H9 (cell line): Measurements from ENCODE around the gene VPS45. TPM values are rescaled to one million over a fixed set of nuclear protein-coding genes. Genes with fewer than 3 reads are reported as not detected.
A peak's percentile ranks its signal among the peaks of the same experiment; 100 is the strongest.

Experiments
- DNase-seq: peaks from one replicate; pipeline ENCODE4 v3.0.0-alpha.2; 2017
- H2AFZ ChIP-seq: one replicate; pipeline ENCODE4 v1.6.1; 2013; ENCODE audit warnings: mild to moderate bottlenecking, low read length, control low read depth, moderate library complexity
- H2AK5ac ChIP-seq: 2 replicates; pipeline ENCODE4 v1.6.1; 2013; ENCODE audit warnings: low read length, control low read depth, mixed read lengths; ENCODE audit not compliant: insufficient read length
- H2BK120ac ChIP-seq: one replicate; pipeline ENCODE4 v1.6.1; 2013; ENCODE audit warnings: low read depth, mild to moderate bottlenecking, low read length, control low read depth, inconsistent platforms; ENCODE audit not compliant: poor library complexity, severe bottlenecking
- H2BK12ac ChIP-seq: 2 replicates; pipeline ENCODE4 v1.6.1; 2013; ENCODE audit warnings: low read length, control low read depth, mixed read lengths, low read depth; ENCODE audit not compliant: insufficient read length
- H2BK15ac ChIP-seq: 2 replicates; pipeline ENCODE4 v1.6.1; 2013; ENCODE audit warnings: low read depth, low read length, control low read depth
- H2BK20ac ChIP-seq: one replicate; pipeline ENCODE4 v1.6.1; 2013; ENCODE audit warnings: low read depth, mild to moderate bottlenecking, low read length, control low read depth, inconsistent platforms; ENCODE audit not compliant: poor library complexity, severe bottlenecking
- H2BK5ac ChIP-seq: 2 replicates; pipeline ENCODE4 v1.6.1; 2013; ENCODE audit warnings: low read length, control low read depth, mixed read lengths; ENCODE audit not compliant: insufficient read length
- H3K14ac ChIP-seq: 2 replicates; pipeline ENCODE4 v1.6.1; 2013; ENCODE audit warnings: low read length, control low read depth; ENCODE audit not compliant: insufficient read depth
- H3K18ac ChIP-seq: 2 replicates; pipeline ENCODE4 v1.6.1; 2013; ENCODE audit warnings: low read depth, mild to moderate bottlenecking, mixed read lengths, low read length, control low read depth; ENCODE audit not compliant: insufficient read length
- H3K23ac ChIP-seq: 2 replicates; pipeline ENCODE4 v1.6.1; 2013; ENCODE audit warnings: low read length, control low read depth, mixed read lengths, low read depth; ENCODE audit not compliant: insufficient read length
- H3K23me2 ChIP-seq: 2 replicates; pipeline ENCODE4 v1.6.1; 2013; ENCODE audit warnings: low read depth, mild to moderate bottlenecking, mixed read lengths, low read length, control low read depth; ENCODE audit not compliant: insufficient read length, poor library complexity, severe bottlenecking
- H3K27ac ChIP-seq: 2 replicates; pipeline ENCODE4 v1.5.1; 2013; ENCODE audit warnings: low read length, control low read depth, mixed read lengths, low read depth; ENCODE audit not compliant: insufficient read length
- H3K27me3 ChIP-seq: 2 replicates; pipeline ENCODE4 v1.6.1; 2013; ENCODE audit warnings: low read length, control low read depth, inconsistent platforms; ENCODE audit not compliant: insufficient read depth
- H3K4ac ChIP-seq: 2 replicates; pipeline ENCODE4 v1.6.1; 2013; ENCODE audit warnings: low read depth, mild to moderate bottlenecking, control low read depth, inconsistent platforms, low read length, moderate library complexity
- H3K4me1 ChIP-seq: 2 replicates; pipeline ENCODE4 v1.6.1; 2013; ENCODE audit warnings: low read length, control low read depth, inconsistent platforms; ENCODE audit not compliant: insufficient read depth
- H3K4me2 ChIP-seq: 2 replicates; pipeline ENCODE4 v1.6.1; 2013; ENCODE audit warnings: low read length, control low read depth, mixed read lengths; ENCODE audit not compliant: insufficient read length, insufficient read depth
- H3K56ac ChIP-seq: 2 replicates; pipeline ENCODE4 v1.6.1; 2013; ENCODE audit warnings: low read depth, mild to moderate bottlenecking, mixed read lengths, low read length, control low read depth; ENCODE audit not compliant: insufficient read length
- H3K79me1 ChIP-seq: 2 replicates; pipeline ENCODE4 v1.6.1; 2013; ENCODE audit warnings: low read depth, mild to moderate bottlenecking, moderate library complexity, low read length, control low read depth, inconsistent platforms; ENCODE audit not compliant: insufficient read depth, poor library complexity, severe bottlenecking
- H3K79me2 ChIP-seq: 2 replicates; pipeline ENCODE4 v1.6.1; 2013; ENCODE audit warnings: low read length, control low read depth, inconsistent platforms; ENCODE audit not compliant: insufficient read depth
- H3K9ac ChIP-seq: 2 replicates; pipeline ENCODE4 v1.6.1; 2013; ENCODE audit warnings: low read length, control low read depth, mixed read lengths; ENCODE audit not compliant: insufficient read length; ENCODE audit errors: extremely low read depth
- H3K9me3 ChIP-seq: one replicate; pipeline ENCODE4 v1.6.1; 2013; ENCODE audit warnings: low read depth, low read length, inconsistent platforms; ENCODE audit not compliant: control insufficient read depth
- H3T11ph ChIP-seq: one replicate; pipeline ENCODE4 v1.6.1; 2013; ENCODE audit warnings: mild to moderate bottlenecking, low read length, control low read depth, inconsistent platforms
- H4K20me1 ChIP-seq: one replicate; pipeline ENCODE4 v1.6.1; 2013; ENCODE audit not compliant: control insufficient read depth, insufficient read length, insufficient read depth
- H4K5ac ChIP-seq: 2 replicates; pipeline ENCODE4 v1.6.1; 2013; ENCODE audit warnings: low read depth, mild to moderate bottlenecking, mixed read lengths, low read length, control low read depth; ENCODE audit not compliant: insufficient read length
- H4K8ac ChIP-seq: replicated peaks from 2 replicates; pipeline ENCODE4 v1.6.1; 2013; ENCODE audit warnings: low read length, control low read depth, mixed read lengths, low read depth; ENCODE audit not compliant: insufficient read length
- H4K91ac ChIP-seq: 2 replicates; pipeline ENCODE4 v1.6.1; 2013; ENCODE audit warnings: low read depth, mild to moderate bottlenecking, moderate library complexity, mixed read lengths, low read length, control low read depth; ENCODE audit not compliant: insufficient read length
- H3K27ac Mint-ChIP-seq, 3 experiments: 2 replicates in 2 of 3; 3 replicates in 1 of 3; pipeline ENCODE4 v1.8.0; 2020 to 2021; ENCODE audit warnings: mixed read lengths in 3 of 3, mild to moderate bottlenecking in 1 of 3, moderate library complexity in 1 of 3
- H3K27me3 Mint-ChIP-seq: 2 replicates; pipeline ENCODE4 v1.8.0; 2021; ENCODE audit warnings: low read depth, mild to moderate bottlenecking, moderate library complexity, mixed read lengths
- H3K36me3 Mint-ChIP-seq, 3 experiments: 2 replicates in 2 of 3; 3 replicates in 1 of 3; pipeline ENCODE4 v1.8.0; 2020 to 2021; ENCODE audit warnings: low read depth in 3 of 3, mixed read lengths in 3 of 3; ENCODE audit not compliant: insufficient read depth in 1 of 3
- H3K4me1 Mint-ChIP-seq, 2 experiments: 2 replicates each; pipeline ENCODE4 v1.8.0; 2020; ENCODE audit warnings: mixed read lengths in 2 of 2
- H3K4me3 Mint-ChIP-seq, 2 experiments: 2 replicates in 1 of 2; 3 replicates in 1 of 2; pipeline ENCODE4 v1.8.0; 2020 to 2021; ENCODE audit warnings: mild to moderate bottlenecking in 2 of 2, mixed read lengths in 2 of 2, moderate library complexity in 1 of 2
- H3K9me3 Mint-ChIP-seq, 2 experiments: 2 replicates in 1 of 2; 3 replicates in 1 of 2; pipeline ENCODE4 v1.8.0; 2020; ENCODE audit warnings: mild to moderate bottlenecking in 2 of 2, mixed read lengths in 2 of 2, moderate library complexity in 1 of 2
- WGBS: extraction: QIAGEN DNeasy Blood & Tissue Kit; methylation state at CpG from one replicate; pipeline ENCODE4 v1.1.7; 2013; ENCODE audit warnings: missing lambda C conversion rate, low lambda C conversion rate, mixed read lengths; ENCODE audit not compliant: insufficient read length; ENCODE audit errors: extremely low coverage; 5-methylcytosine and 5-hydroxymethylcytosine counted together
- total RNA-seq: library from RNA; stranded (reverse); gene quantifications from 2 replicates; pipeline ENCODE4 v1.2.1, GENCODE V29; 2021
- TF ChIP-seq, protein P1 (sequence below): fragments of 200-600 bp; sonication (generic); conservative IDR thresholded peaks from 3 replicates; pipeline ENCODE4 v1.8.0; 2021; ENCODE audit warnings: antibody characterized with exemption, mild to moderate bottlenecking

The VPS45 gene
- total RNA-seq, 1 experiment from 2014 or later = 31.8 TPM

DNA sequence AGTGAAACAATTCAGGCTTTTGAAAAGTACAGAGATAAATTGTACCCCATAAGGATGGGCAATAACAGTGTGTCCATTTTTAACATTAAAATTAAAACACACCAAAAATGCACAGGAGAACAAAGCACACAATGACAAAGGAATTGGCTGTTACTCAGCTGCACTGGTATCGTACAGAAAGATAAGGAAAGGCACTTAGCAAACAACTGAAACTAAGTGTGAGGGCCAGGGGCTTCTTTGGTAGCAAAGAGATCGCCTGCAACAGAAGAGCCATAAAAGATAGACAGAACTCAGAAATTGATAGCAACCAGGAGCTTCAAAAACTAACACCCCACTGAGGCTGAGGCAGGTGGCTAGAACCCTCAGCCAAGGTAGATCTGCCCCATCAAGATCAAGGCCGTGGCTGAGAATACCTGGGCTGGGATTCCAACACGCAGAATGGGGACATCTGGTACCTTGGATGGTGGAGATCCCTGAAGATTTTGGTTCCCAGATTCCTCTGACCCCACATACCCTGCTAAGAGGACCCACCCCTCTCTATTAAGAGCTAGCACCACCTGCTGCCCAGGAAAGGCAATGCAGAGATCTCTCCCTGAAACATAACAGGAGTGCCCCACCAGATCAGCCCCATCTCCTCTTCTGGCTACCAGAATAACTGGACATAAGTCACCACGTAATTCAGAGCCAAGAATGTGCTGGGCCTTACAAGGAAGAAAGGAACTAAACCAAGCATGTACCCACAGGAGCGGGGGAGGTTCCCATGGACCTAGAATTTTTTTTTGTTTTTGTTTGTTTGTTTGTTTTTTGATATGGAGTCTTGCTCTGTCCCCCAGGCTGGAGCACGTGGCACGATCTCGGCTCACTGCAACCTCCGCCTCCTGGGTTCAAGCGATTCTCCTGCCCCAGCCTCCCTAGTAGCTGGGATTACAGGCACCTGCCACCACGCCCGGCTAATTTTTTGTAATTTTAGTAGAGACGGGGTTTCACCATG is 98.3 kb downstream of the VPS45 start:
- Histone ChIP-seq H3K27ac (no peak overlapping the region), H3K14ac (no peak overlapping the region), H4K20me1 (no peaks in the 10 kb centered on the region), H2AFZ (no peak overlapping the region), H3K4ac (no peak overlapping the region), H3K9ac (no peak overlapping the region), H4K8ac (no peak overlapping the region), H2BK5ac (no peak overlapping the region), H3K27me3 (no peaks in the 10 kb centered on the region), H3K23ac (no peak overlapping the region), H2BK12ac (no peak overlapping the region), H3K9me3 (no peaks in the 10 kb centered on the region), H3T11ph (no peak overlapping the region), H3K79me1 (no peaks in the 10 kb centered on the region), H4K91ac (no peak overlapping the region), H4K5ac (no peak overlapping the region), H3K18ac (no peak overlapping the region), H3K4me1 (peaks cover 16% of the 10 kb centered on the region; the same call in 1 of the 2 replicates), H3K23me2 (peaks cover 7% of the 10 kb centered on the region), H2BK20ac (no peak overlapping the region), H2BK120ac (no peak overlapping the region), H3K56ac (no peak overlapping the region), H3K4me2 (no peak overlapping the region), H2AK5ac (no peak overlapping the region), H3K79me2 (no peaks in the 10 kb centered on the region), H2BK15ac (no peak overlapping the region)
- no peaks in the 10 kb centered on the region; the same call in 1 of the 2 replicates for H3K27me3 Mint-ChIP-seq
- no peaks in the 10 kb centered on the region; a peak in 1 of 5 replicates for H3K9me3 Mint-ChIP-seq
- WGBS = no CpG with 5 or more reads among the region's 14 CpGs
- peaks cover 40% of the 10 kb centered on the region in 2 experiments for H3K4me1 Mint-ChIP-seq
- TF ChIP-seq, protein P1, sequence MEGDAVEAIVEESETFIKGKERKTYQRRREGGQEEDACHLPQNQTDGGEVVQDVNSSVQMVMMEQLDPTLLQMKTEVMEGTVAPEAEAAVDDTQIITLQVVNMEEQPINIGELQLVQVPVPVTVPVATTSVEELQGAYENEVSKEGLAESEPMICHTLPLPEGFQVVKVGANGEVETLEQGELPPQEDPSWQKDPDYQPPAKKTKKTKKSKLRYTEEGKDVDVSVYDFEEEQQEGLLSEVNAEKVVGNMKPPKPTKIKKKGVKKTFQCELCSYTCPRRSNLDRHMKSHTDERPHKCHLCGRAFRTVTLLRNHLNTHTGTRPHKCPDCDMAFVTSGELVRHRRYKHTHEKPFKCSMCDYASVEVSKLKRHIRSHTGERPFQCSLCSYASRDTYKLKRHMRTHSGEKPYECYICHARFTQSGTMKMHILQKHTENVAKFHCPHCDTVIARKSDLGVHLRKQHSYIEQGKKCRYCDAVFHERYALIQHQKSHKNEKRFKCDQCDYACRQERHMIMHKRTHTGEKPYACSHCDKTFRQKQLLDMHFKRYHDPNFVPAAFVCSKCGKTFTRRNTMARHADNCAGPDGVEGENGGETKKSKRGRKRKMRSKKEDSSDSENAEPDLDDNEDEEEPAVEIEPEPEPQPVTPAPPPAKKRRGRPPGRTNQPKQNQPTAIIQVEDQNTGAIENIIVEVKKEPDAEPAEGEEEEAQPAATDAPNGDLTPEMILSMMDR = peak; percentile 74
- H3K4me3 Mint-ChIP-seq = no peak overlapping the region
- no peak overlapping the region; a peak in 1 of 7 replicates for H3K27ac Mint-ChIP-seq
- H3K36me3 Mint-ChIP-seq = peaks cover 0 to 3% (median 2%) of the 10 kb centered on the region in 3 experiments; a peak in 2 of 7 replicates
- peak; percentile 78 for DNase-seq
